Activated T-cell treated with anti-CD3 and anti-CD28 coated beads, Interleukin-2, amount 50 U/mL, for 4 hours (primary cell): ENCODE data around the gene WDR18. TPM values are rescaled to one million over a fixed set of nuclear protein-coding genes. Genes with fewer than 3 reads are reported as not detected.

Experiments
- ATAC-seq, 2 donors: fragments of 200-7000 bp; cut with Tn5 transposase; one replicate each; pipeline ENCODE4 v1.10.0; 2021
- DNase-seq: peaks from one replicate; pipeline ENCODE4 v3.0.0-alpha.2; 2020
- H3K27me3 Mint-ChIP-seq: one replicate; pipeline ENCODE4 v1.8.0; 2021; ENCODE audit warnings: low read depth, mixed read lengths
- H3K36me3 Mint-ChIP-seq: one replicate; pipeline ENCODE4 v1.8.0; 2022; ENCODE audit warnings: mixed read lengths; ENCODE audit not compliant: insufficient read depth
- H3K4me1 Mint-ChIP-seq: one replicate; pipeline ENCODE4 v1.8.0; 2021; ENCODE audit warnings: low read depth, mixed read lengths
- H3K4me3 Mint-ChIP-seq: one replicate; pipeline ENCODE4 v1.8.0; 2021; ENCODE audit warnings: mild to moderate bottlenecking, moderate library complexity, mixed read lengths
- H3K9me3 Mint-ChIP-seq: one replicate; pipeline ENCODE4 v1.8.0; 2021; ENCODE audit warnings: mixed read lengths
- total RNA-seq, 3 donors: library from RNA; stranded (reverse); gene quantifications; one replicate each; pipeline ENCODE4 v1.2.1, GENCODE V29; 2021

WDR18 gene, protein sequence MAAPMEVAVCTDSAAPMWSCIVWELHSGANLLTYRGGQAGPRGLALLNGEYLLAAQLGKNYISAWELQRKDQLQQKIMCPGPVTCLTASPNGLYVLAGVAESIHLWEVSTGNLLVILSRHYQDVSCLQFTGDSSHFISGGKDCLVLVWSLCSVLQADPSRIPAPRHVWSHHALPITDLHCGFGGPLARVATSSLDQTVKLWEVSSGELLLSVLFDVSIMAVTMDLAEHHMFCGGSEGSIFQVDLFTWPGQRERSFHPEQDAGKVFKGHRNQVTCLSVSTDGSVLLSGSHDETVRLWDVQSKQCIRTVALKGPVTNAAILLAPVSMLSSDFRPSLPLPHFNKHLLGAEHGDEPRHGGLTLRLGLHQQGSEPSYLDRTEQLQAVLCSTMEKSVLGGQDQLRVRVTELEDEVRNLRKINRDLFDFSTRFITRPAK
- total RNA-seq = 100 to 1,000 TPM; 163 to 217 (median 199) TPM

DNA sequence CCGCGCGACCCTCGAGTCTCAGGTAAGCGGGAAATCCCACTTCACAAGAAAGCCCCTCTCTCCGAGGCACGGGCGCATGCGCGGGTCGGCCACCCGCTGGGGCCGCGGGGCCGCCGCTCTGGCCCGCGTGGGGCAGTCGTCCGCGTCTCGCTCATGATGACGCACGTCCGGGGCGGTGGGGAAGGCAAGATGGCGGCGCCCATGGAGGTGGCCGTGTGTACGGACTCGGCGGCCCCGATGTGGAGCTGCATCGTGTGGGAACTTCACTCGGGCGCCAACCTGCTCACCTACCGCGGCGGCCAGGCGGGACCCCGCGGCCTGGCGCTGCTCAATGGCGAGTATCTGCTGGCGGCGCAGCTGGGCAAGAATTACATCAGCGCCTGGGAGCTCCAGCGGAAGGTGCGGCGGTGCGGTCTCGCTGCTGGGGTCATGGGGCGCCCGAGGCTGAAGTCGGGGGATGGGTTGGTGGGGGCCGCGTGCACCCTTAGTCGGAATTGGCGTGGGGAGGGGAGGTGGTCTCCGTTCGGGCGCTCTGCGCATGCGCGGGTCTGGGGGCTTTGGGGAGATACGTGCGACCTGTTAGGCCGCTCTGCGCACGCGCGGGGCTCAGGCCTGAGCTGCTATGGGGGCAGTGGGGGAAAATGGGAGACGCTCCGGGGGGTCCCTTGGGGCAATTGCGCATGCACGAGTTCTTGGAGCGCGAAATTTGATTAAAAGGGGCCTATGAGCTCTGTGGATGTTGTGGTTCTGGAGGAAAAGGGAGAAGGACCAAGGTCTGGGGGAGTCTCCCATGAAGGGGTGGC, at the start of gene WDR18:
WDR18 (plus strand) TSS at position 181 of the 803 bp plus-strand sequence; CDS start at position 190, 9 bp downstream.
- Mint-ChIP-seq H3K4me1 (peaks cover 11% of the 10 kb centered on the region), H3K4me3 (peak within 1 kb of the TSS; percentile 96), H3K36me3 (peaks cover 9% of the 10 kb centered on the region), H3K27me3 (no peaks in the 10 kb centered on the region), H3K9me3 (no peaks in the 10 kb centered on the region)
- DNase-seq = peak; percentile 85
- peak; percentile 93 to 96 for ATAC-seq

DNA sequence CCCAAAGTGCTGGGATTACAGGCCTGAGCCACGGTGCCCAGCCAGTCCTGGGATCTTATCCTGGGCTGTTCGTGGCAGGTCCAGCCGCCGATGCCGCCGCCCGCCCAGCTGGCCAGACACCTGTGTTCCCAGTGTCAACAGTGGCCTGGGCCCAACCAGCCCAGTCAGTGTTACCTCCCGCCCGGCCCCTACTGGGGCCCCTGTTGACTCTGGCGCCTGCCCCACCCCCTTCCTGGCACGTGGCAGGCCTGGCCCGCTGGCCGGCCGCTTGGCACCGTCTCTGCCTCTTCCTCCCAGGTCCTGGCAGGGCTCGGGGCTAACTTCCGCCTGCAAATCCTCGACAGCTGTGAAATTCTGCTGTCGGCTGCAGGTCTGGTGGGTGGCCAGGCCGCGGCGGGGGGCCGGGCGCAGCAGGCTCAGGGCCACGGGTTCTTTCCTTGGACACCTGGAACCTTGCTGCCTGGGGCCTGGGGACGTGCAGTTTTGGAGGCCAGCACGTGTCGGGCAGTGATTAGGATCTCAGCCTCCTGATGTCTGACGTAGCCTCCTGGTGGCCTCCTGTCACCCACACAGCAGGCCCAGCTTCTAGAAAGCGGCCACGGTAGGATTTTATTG, 49.2 kb upstream of the WDR18 start:
- no peaks in the 10 kb centered on the region for H3K27me3 Mint-ChIP-seq
- peaks cover 25% of the 10 kb centered on the region for H3K4me1 Mint-ChIP-seq
- DNase-seq = no peak
- H3K36me3 Mint-ChIP-seq = no peaks in the 10 kb centered on the region
- ATAC-seq = no peak
- H3K9me3 Mint-ChIP-seq = no peaks in the 10 kb centered on the region
- H3K4me3 Mint-ChIP-seq = no peak overlapping the region

DNA sequence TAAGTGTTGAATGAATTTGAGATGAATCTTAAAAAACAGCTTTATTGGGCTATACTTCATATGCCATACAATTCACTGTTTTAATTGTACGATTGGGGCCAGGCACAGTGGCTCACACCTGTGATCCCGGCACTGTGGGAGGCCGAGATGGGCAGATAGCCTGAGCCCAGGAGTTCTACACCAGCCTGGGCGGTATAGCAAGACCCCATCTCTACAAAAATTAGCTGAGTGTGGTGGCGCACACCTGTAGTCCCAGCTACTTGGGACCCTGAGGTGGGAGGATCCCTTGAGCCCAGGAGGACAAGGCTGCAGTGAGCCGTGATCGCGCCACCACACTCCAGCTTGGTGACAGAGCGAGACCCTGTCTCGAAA, 48.0 kb upstream of the WDR18 start:
- ATAC-seq (no peak), DNase-seq (no peak)
- Mint-ChIP-seq H3K9me3 (no peaks in the 10 kb centered on the region), H3K36me3 (no peaks in the 10 kb centered on the region), H3K4me3 (no peak overlapping the region), H3K4me1 (peaks cover 27% of the 10 kb centered on the region), H3K27me3 (no peaks in the 10 kb centered on the region)

DNA sequence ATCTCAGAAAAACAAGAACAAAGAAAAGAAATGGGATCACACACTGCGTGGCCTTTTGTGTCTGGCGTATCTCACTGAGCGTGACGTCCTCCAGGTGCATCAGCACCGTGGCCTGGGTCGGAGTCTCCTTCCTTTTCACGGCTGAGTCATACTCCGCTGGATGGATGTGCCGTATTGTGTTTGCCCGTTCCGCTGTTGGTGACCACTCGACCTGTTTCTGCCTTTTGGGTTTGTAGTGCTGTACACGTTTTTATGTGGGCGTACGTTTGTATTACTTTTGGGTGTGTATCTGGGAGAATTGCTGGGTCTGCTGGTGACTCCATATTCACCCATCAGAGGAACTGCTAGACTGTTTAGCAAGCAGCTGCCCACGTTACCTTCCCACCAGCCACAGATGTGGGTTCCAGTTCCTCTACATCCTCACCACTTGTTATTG, 46.9 kb upstream of the WDR18 start:
- DNase-seq (peak; percentile 37), ATAC-seq (peak; percentile 43 to 59)
- Mint-ChIP-seq H3K36me3 (no peaks in the 10 kb centered on the region), H3K9me3 (no peaks in the 10 kb centered on the region), H3K4me1 (peaks cover 29% of the 10 kb centered on the region), H3K27me3 (no peaks in the 10 kb centered on the region), H3K4me3 (no peak overlapping the region)

DNA sequence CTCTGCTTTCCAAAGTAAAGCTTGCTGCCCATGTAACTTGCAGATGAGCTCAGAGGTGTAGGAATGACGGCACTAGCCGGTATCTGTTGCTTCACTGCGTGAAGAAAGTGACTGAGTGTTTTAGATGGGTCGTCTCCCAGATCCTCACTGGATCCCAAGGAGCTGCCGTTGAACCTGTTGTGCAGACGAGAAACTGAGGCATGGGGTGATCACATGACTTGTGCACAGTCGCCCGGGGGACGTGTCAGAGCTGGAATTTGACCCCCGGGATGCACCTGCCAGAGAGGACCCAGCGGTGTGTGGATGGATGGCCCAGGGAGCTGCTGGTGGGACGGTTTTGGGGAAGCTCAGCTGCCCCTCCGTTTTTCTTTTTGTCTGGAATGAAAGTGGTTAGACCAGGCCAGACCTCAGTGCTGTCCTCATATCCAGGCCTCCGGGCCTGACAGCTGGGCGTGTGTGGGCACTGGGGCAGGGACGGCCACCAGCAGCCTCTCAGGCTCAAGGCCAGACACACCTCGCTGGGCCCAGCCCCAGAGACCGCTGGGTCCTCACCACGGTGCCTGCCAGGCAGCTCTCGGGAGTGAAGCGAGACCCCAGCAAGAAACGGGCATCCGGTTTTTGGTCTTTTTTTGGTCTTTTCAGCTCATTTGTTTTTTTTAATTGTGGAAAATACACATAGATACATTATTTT, 45.8 kb upstream of the WDR18 start:
- ATAC-seq (no peak), DNase-seq (no peak)
- H3K36me3 Mint-ChIP-seq = no peaks in the 10 kb centered on the region
- H3K9me3 Mint-ChIP-seq = no peaks in the 10 kb centered on the region
- peaks cover 23% of the 10 kb centered on the region for H3K4me1 Mint-ChIP-seq
- no peak overlapping the region for H3K4me3 Mint-ChIP-seq
- H3K27me3 Mint-ChIP-seq = no peaks in the 10 kb centered on the region

DNA sequence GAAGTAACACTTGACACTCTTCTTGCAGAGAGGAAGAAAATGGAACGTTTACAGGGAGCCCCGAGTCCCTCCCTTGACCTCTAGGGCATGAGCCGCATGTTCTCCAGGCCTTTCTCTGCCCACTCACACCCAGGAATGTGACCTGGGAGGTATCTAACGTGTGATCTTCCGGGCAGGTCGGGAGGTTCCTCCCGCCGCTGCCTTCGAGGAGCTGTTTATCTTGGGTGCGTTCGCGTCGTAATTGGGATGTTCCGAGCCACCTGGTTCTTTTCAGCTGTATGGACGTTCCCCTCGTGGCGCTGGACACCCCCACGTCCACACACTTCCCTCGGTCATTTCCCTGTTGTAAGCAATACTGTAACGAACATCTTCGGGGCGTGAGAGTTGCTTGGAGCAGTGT, 44.7 kb upstream of the WDR18 start:
- H3K4me3 Mint-ChIP-seq = no peak overlapping the region
- ATAC-seq (no peak), DNase-seq (no peak)
- no peaks in the 10 kb centered on the region for H3K9me3 Mint-ChIP-seq
- no peaks in the 10 kb centered on the region for H3K36me3 Mint-ChIP-seq
- peaks cover 21% of the 10 kb centered on the region for H3K4me1 Mint-ChIP-seq
- no peaks in the 10 kb centered on the region for H3K27me3 Mint-ChIP-seq

DNA sequence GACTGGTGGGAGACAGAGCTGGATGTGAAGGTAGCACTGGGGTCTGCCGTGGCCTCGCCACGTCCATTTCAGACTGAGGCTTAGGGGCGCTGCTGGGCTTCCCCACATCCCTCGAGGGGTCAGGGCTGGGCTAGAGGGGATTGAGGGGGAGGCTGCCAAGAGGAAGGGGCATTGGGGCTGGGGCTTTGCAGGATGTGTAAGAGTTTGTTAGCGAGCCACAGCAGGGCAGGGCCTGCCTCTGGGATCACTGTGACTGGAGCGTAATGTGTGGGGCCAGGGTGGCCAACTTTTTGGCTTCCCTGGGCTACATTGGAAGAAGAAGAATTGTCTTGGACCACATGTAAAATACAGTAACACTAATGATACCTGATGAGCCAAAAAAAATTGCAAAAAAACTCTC, 44.2 kb upstream of the WDR18 start:
- H3K4me3 Mint-ChIP-seq = peak overlapping the region; percentile 66
- H3K36me3 Mint-ChIP-seq = no peaks in the 10 kb centered on the region
- ATAC-seq = no peak
- H3K4me1 Mint-ChIP-seq = peaks cover 21% of the 10 kb centered on the region
- H3K27me3 Mint-ChIP-seq = no peaks in the 10 kb centered on the region
- no peaks in the 10 kb centered on the region for H3K9me3 Mint-ChIP-seq
- no peak for DNase-seq

DNA sequence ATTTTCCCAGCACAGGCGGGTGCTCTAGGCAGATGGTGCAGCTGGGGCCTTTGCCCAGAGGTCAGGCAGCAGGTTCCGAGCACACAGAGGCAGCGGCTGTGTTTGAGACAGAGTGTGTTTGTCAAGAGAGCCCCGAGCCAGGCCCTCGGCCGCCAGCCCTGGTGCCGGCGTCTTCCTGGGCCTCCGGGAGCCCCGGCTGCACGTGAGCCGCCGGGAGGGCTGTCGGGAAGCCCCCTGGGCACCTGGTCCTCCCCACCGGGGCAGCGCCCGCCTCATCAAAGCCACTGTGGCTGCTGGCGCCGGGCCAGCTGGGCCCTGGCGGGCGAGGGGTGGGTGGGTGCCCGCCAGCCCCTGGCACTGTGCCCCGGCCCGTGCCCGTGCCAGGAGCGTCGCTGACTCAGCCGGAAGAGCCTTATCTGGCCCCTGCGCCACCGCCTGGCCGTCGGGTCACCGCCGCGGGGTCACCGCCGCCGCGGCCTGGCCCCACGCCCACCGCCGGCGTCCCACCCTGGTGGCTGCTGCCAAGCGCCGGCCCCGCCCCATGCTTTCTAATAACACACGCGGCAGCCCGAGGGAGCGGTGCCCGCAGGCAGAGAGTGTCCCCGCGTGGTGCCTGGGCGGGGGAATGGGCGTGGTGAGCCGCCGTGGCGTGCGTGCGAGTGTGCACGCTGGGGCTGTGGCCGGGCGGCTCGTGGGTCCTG, 43.4 kb upstream of the WDR18 start:
- Mint-ChIP-seq H3K36me3 (no peaks in the 10 kb centered on the region), H3K4me3 (peak overlapping the region; percentile 67), H3K4me1 (peaks cover 21% of the 10 kb centered on the region), H3K27me3 (no peaks in the 10 kb centered on the region), H3K9me3 (no peaks in the 10 kb centered on the region)
- peak; percentile 76 to 79 for ATAC-seq
- peak; percentile 60 for DNase-seq

DNA sequence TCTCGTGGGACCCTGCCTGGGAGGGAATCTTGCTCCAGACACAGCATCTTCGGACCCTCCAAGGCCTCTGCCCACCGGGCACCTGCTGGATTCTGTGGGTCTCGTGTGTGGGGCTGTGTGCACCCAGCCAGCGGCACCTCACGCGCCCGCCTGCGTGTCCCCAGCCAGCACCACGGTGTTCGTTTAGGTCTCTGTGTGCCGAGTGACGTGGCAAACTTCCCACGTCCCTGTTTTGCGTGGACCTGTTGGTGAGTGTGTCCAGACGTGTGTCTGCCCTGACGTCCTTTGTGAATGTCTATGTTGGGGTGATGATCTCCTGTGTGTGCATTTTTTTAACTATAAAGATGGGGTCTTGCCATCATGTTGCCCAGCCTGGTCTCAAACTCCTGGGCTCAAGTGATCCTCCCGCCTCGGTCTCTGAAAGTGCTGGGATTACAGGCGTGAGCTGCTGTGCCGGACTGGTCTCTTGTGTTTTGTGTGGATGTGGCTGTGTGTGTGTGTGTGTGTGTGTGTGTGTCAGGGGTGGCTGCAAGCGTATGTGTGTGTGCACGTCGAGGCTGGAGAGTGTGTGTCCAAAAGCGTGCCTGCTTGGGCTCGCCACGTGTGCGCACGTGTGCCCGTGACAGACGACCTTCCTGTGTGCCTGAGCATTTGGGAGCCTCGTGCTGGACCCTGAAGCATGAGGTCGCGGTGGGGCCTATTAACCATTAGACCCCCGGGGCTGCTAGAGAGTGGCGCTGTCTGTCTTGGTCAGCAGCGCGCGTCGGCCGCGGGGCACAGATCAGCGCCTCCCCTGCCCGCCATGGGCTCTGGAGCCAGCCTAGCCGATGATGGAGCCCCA, 42.6 kb upstream of the WDR18 start:
- Mint-ChIP-seq H3K27me3 (no peaks in the 10 kb centered on the region), H3K4me1 (peaks cover 21% of the 10 kb centered on the region), H3K36me3 (no peaks in the 10 kb centered on the region), H3K9me3 (no peaks in the 10 kb centered on the region), H3K4me3 (peak overlapping the region; percentile 67)
- no peak for ATAC-seq
- DNase-seq = no peak

DNA sequence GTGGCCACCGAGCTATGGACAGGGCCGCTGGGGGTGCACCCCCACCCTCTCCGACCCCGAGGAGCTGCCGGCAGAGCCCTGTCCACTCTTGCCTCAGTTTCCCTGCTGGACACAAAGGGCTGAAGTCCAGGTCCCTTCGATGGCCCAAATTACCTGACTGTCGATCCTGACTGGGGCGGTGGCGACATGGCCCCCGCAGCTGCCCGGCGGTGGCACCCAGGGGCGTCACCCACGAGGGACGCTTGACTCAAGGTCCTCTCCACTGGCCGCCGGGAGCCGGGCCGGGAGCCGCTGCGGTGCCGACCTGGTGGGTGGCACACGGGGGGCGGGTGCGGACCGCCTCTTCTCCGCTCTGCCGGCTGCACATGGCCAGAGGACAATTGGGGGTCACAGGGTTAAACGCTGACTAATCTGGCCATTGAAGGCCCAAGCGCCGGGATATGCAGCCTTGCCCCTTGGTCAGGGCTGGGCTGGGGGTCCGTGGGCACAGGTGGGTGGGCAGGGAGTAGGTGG, 42.0 kb upstream of the WDR18 start:
- Mint-ChIP-seq H3K27me3 (no peaks in the 10 kb centered on the region), H3K9me3 (no peaks in the 10 kb centered on the region), H3K36me3 (no peaks in the 10 kb centered on the region), H3K4me1 (peaks cover 20% of the 10 kb centered on the region), H3K4me3 (no peak overlapping the region)
- no peak for ATAC-seq
- DNase-seq = no peak

DNA sequence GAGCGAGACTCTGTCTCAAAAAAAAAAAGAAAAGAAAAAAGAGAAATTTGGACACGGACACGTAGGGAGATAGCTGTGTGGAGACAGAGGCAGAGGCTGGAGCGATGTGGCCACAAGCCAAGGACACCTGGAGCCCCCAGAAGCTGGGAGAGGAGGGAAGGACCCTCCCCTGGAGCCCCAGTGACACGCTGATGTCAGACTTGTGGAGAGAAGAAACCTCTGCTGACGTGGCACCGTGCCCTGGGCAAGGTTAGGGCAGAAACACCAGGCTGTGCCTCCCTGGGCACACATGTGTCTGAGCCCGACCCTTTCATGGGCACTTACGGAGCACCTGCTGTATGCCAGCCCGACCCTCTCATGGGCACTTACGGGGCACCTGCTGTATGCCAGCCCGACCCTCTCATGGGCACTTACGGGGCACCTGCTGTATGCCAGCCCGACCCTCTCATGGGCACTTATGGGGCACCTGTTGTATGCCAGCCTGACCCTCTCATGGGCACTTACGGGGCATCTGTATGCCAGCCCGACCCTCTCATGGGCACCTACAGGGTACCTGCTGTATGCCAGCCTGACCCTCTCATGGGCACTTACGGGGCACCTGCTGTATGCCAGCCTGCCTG, 40.5 kb upstream of the WDR18 start:
- DNase-seq = no peak
- Mint-ChIP-seq H3K36me3 (no peaks in the 10 kb centered on the region), H3K27me3 (no peaks in the 10 kb centered on the region), H3K4me3 (no peak overlapping the region), H3K9me3 (no peaks in the 10 kb centered on the region), H3K4me1 (peaks cover 12% of the 10 kb centered on the region)
- no peak for ATAC-seq

DNA sequence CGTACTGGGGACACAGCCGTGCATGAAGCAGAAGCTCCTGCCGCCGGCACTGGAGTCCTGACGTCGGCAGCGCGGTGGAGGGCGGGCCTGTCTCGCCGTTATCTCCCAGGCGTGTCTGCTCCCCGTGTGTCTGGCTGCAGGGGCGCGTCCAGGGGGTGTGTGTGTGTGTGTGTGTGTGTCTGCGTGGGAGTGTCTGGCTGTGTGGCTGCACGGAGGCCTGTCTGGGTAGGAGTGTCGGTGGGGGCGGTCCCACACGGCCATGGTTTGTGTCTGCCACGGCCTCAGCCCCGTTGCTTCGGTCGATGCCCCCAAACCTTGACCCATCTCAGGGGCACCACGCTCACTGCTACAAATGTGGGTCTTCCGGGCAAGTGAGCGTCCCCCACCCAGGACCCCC, 40.0 kb upstream of the WDR18 start:
- Mint-ChIP-seq H3K4me1 (peaks cover 12% of the 10 kb centered on the region), H3K27me3 (no peaks in the 10 kb centered on the region), H3K9me3 (no peaks in the 10 kb centered on the region), H3K36me3 (no peaks in the 10 kb centered on the region), H3K4me3 (no peak overlapping the region)
- no peak for ATAC-seq
- no peak for DNase-seq
